HG03280 (cell line): Measurements from ENCODE around the gene HMOX2.

Experiments
- ATAC-seq: cut with Tn5 transposase; IDR thresholded peaks from one replicate; pipeline ENCODE4 v1.9.1; 2021; ENCODE audit warnings: mild to moderate bottlenecking, moderate library complexity; ENCODE audit not compliant: unreplicated experiment

Gene HMOX2

GRCh38 chr16:4499196-4499555 lies 23.0 kb downstream of the HMOX2 start:
- ATAC-seq, result no peak

- ATAC-seq, result no peak
Observed at GRCh38 chr16:4500272-4500671, 24.1 kb downstream of the HMOX2 start.

GRCh38 chr16:4501071-4501478 lies 24.9 kb downstream of the HMOX2 start:
- no peak for ATAC-seq

GRCh38 chr16:4505356-4506147 lies 29.4 kb downstream of the HMOX2 start:
- ATAC-seq, result peak; percentile 75

- peak; percentile 57 for ATAC-seq
Observed at GRCh38 chr16:4506450-4506849, 30.3 kb downstream of the HMOX2 start.

GRCh38 chr16:4507588-4508345 lies 31.6 kb downstream of the HMOX2 start:
- no peak for ATAC-seq

GRCh38 chr16:4508806-4509205 lies 32.6 kb downstream of the HMOX2 start:
- no peak for ATAC-seq

- ATAC-seq, result no peak
Observed at GRCh38 chr16:4509420-4509819, 33.2 kb downstream of the HMOX2 start.

GRCh38 chr16:4510131-4510530 lies 33.9 kb downstream of the HMOX2 start:
- ATAC-seq, result no peak

GRCh38 chr16:4510747-4511426 lies 34.7 kb downstream of the HMOX2 start:
- no peak for ATAC-seq

- no peak for ATAC-seq
Observed at GRCh38 chr16:4511441-4512082, 35.4 kb downstream of the HMOX2 start.

- no peak for ATAC-seq
Observed at GRCh38 chr16:4512473-4512872, 36.3 kb downstream of the HMOX2 start.

GRCh38 chr16:4513086-4513860 lies 37.1 kb downstream of the HMOX2 start:
- ATAC-seq, result no peak

GRCh38 chr16:4513881-4514280 lies 37.7 kb downstream of the HMOX2 start:
- no peak for ATAC-seq

- ATAC-seq, result no peak
Observed at GRCh38 chr16:4514606-4515005, 38.4 kb downstream of the HMOX2 start.

- ATAC-seq, result peak; percentile 54
Observed at GRCh38 chr16:4515611-4516233, 39.5 kb downstream of the HMOX2 start.

GRCh38 chr16:4517812-4518680 lies 41.8 kb downstream of the HMOX2 start:
- ATAC-seq, result no peak

- no peak for ATAC-seq
Observed at GRCh38 chr16:4519274-4520058, 43.3 kb downstream of the HMOX2 start.
